Esophagus muscularis mucosa (tissue), 3 donors: Measurements from ENCODE around the gene CLIP4.

Experiments
- CTCF ChIP-seq, 3 experiments: fragments of 200-600 bp in 2 of 3; fragments of 450-650 bp in 1 of 3; sonication (generic) in 2 of 3; IDR thresholded peaks; one replicate each; pipeline ENCODE4 v1.5.1; 2017 to 2019; ENCODE audit warnings: antibody characterized with exemption in 3 of 3, mild to moderate bottlenecking in 2 of 3, moderate library complexity in 1 of 3
- POLR2A ChIP-seq: fragments of 450-650 bp; IDR thresholded peaks from one replicate; pipeline ENCODE4 v1.6.1; 2017; ENCODE audit warnings: antibody characterized with exemption, moderate library complexity, mild to moderate bottlenecking, low read depth

GRCh38 chr2:29146197-29146596 is 31.0 kb downstream of the CLIP4 start:
- TF ChIP-seq CTCF (IDR thresholded peaks at IDR 0.05) (no peak), POLR2A (no peak)
